MCF 10A (cell line): Measurements from ENCODE around the gene PRIMPOL. TPM values are rescaled to one million over a fixed set of nuclear protein-coding genes. Genes with fewer than 3 reads are reported as not detected.

Source experiments
- BruUV-seq: library from RNA; stranded (reverse); fragments of 400-500 nt; replicated peaks from 2 replicates; lab custom pipeline; 2021; lab: Mats Ljungman, UMichigan
- CTCF ChIA-PET: fragments of 300-600 bp; sonication (Branson Sonifier 250); formaldehyde crosslinking; extraction: SDS; loops from one replicate; lab custom pipeline; 2021; ENCODE audit warnings: antibody characterized with exemption, inconsistent platforms; lab: Yijun Ruan, JAX
- POLR2A ChIA-PET: fragments of 300-600, 350-650 bp; sonication (Branson Sonifier 250); formaldehyde crosslinking; extraction: SDS; loops from one replicate; lab custom pipeline; 2020; ENCODE audit warnings: antibody characterized with exemption, inconsistent platforms; lab: Yijun Ruan, JAX
- DNase-seq: peaks from one replicate; pipeline ENCODE4 v3.0.0-alpha.2; 2018; ENCODE audit not compliant: unreplicated experiment
- H3K27ac Mint-ChIP-seq: one replicate; pipeline ENCODE4 v1.8.0; 2022; ENCODE audit warnings: mild to moderate bottlenecking, low read depth, mixed read lengths; ENCODE audit not compliant: unreplicated experiment
- H3K27me3 Mint-ChIP-seq: one replicate; pipeline ENCODE4 v1.8.0; 2022; ENCODE audit warnings: mixed read lengths; ENCODE audit not compliant: insufficient read depth, unreplicated experiment
- H3K36me3 Mint-ChIP-seq: one replicate; pipeline ENCODE4 v1.8.0; 2022; ENCODE audit warnings: mild to moderate bottlenecking, moderate library complexity, mixed read lengths; ENCODE audit not compliant: insufficient read depth, unreplicated experiment
- H3K4me1 Mint-ChIP-seq: one replicate; pipeline ENCODE4 v1.8.0; 2022; ENCODE audit warnings: mixed read lengths; ENCODE audit not compliant: insufficient read depth, unreplicated experiment
- H3K4me3 Mint-ChIP-seq: one replicate; pipeline ENCODE4 v1.8.0; 2022; ENCODE audit warnings: mild to moderate bottlenecking, moderate library complexity, mixed read lengths; ENCODE audit not compliant: unreplicated experiment
- H3K9me3 Mint-ChIP-seq: one replicate; pipeline ENCODE4 v1.8.0; 2022; ENCODE audit warnings: mixed read lengths; ENCODE audit not compliant: unreplicated experiment
- intact Hi-C: fragments of 100-400 bp; cut with micrococcal nuclease; formaldehyde crosslinking; loops from 2 replicates; pipeline ENCODE4 v1.14.1; 2022
- total RNA-seq: library from RNA; stranded (reverse); gene quantifications from 2 replicates; pipeline ENCODE4 v1.2.3, GENCODE V29; 2022
- TF ChIP-seq, protein P1 (sequence below): fragments of 200-600 bp; IDR thresholded peaks from one replicate; pipeline ENCODE4 v1.8.0; 2022; ENCODE audit warnings: antibody characterized with exemption, mild to moderate bottlenecking; ENCODE audit not compliant: unreplicated experiment

Gene PRIMPOL
- total RNA-seq, 1 experiment from 2014 or later = 19.2 TPM

DNA sequence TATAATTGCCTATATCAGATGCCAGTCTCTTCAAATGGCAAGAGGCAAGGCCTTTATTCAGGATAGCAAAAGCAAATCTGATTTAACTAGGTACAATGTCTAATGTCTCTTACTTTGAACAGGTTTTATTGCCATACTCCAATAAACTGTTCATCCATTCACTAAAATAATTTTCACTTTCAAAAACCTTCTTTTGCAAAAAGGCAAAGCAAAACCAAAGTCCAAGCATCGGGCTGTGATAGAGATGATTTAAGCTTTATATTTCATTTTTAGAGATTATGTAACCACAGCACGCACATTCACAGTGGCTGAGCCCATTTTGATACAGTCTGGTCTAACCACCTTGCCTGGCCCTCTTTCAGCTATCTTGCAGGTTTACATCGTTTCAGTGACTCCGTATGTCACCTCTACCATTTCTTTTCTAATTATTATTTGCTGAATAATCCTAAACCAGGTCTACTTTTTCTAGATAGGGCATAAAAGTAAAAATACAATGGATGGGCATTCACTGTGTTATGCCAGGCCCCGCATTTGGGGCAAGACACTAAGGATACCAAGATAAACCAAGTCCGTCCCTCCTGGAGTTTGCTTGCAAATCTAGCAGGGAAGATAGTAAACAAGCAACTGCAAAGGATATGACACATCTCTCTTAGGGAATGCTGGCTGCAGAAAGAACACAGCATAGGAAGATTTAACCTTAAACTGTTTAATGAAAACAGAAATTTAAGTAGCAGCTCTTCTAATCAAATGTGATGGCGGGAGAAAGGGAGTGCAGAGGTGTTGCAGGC is 2.1 kb upstream of the PRIMPOL start:
- intact Hi-C loops = loop anchor here (2.0 to 10.0 kb wide), 6 partner anchors 41 to 449 kb away; partner anchors contain the start of gene IRF2
- DNase-seq = peak; percentile 16
- BruUV-seq = TSS peak; percentile 26
- peak overlapping the region; percentile 81 for H3K4me3 Mint-ChIP-seq
- POLR2A ChIA-PET = interaction anchor here (0.7 to 4.3 kb wide), 12 partner anchors 36 to 383 kb away, joined by 3 to 53 read pairs (median 4); partner anchors contain the start of gene CENPU
- H3K27ac Mint-ChIP-seq = peak overlapping the region; percentile 78
- H3K4me1 Mint-ChIP-seq = peaks cover 37% of the 10 kb centered on the region
- no peaks in the 10 kb centered on the region for H3K27me3 Mint-ChIP-seq
- CTCF ChIA-PET = interaction anchor here (0.6 to 1.9 kb wide), 4 partner anchors 11 to 398 kb away, joined by 3 to 10 read pairs (median 6); partner anchors contain the start of gene CENPU
- TF ChIP-seq, protein P1, sequence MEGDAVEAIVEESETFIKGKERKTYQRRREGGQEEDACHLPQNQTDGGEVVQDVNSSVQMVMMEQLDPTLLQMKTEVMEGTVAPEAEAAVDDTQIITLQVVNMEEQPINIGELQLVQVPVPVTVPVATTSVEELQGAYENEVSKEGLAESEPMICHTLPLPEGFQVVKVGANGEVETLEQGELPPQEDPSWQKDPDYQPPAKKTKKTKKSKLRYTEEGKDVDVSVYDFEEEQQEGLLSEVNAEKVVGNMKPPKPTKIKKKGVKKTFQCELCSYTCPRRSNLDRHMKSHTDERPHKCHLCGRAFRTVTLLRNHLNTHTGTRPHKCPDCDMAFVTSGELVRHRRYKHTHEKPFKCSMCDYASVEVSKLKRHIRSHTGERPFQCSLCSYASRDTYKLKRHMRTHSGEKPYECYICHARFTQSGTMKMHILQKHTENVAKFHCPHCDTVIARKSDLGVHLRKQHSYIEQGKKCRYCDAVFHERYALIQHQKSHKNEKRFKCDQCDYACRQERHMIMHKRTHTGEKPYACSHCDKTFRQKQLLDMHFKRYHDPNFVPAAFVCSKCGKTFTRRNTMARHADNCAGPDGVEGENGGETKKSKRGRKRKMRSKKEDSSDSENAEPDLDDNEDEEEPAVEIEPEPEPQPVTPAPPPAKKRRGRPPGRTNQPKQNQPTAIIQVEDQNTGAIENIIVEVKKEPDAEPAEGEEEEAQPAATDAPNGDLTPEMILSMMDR = no peak
- no peaks in the 10 kb centered on the region for H3K9me3 Mint-ChIP-seq
- H3K36me3 Mint-ChIP-seq = peaks cover 7% of the 10 kb centered on the region

DNA sequence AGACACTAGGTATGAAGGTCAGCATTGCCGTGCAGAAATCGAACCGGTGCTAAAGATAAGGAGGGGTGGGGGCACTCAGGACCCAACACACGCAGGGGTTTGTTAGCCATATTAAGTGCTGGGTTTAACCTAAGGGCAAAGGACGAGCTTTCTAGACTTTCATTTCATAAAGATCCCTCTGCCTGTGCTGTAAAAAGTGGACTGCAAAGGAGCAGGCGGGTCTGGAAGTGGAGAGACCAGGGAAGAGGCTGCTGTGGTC is 1.6 kb upstream of the PRIMPOL start:
- H3K9me3 Mint-ChIP-seq = no peaks in the 10 kb centered on the region
- peaks cover 37% of the 10 kb centered on the region for H3K4me1 Mint-ChIP-seq
- no peak for DNase-seq
- no TSS peak for BruUV-seq
- H3K36me3 Mint-ChIP-seq = peaks cover 7% of the 10 kb centered on the region
- intact Hi-C loops = loop anchor here (2.0 to 10.0 kb wide), 6 partner anchors 41 to 449 kb away; partner anchors contain the start of gene IRF2
- H3K27ac Mint-ChIP-seq = peak overlapping the region; percentile 78
- TF ChIP-seq, protein P1 = no peak
- H3K27me3 Mint-ChIP-seq = no peaks in the 10 kb centered on the region
- ChIA-PET POLR2A (interaction anchor here (0.7 to 4.3 kb wide), 16 partner anchors 9 to 361 kb away, joined by 3 to 53 read pairs (median 5); partner anchors contain the start of gene CENPU), CTCF (interaction anchor here (0.8 to 1.9 kb wide), 6 partner anchors 11 to 384 kb away, joined by 3 to 10 read pairs (median 5); partner anchors contain the start of gene CENPU)
- H3K4me3 Mint-ChIP-seq = peak overlapping the region; percentile 81

DNA sequence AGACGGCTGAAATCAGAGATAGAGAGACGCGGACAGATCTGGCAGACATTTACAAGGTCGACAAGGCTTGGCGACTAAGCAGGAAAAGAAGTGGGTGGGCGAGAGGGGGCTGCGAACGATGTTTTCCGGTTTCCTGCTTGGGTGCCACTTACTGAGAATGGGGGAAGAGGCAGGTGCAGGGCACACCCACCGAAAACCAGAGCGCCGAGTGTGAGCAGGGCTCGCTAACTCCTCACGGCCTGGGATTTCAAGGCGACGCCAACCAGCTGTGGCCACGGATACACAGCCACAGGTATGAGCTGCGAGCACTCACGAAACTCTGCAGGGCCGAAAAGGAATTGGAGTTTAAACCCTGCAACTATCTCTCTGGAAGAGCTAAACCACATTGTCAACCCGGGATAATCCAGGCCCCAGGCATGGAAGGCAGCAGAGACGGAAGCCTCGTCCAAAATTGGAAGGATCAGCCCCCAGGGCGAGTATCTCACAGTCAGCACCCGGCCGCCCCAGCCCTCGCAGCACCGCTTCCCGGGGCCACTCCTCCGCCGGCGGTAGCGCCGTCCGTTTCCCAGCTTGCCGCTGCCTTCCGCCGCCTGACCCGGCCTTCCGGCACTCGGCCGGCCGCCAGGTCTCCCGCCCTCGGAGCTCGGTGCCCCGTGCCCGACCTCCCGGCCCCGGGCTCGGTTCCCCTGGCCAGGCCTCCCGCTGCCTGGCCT is 1.1 kb upstream of the PRIMPOL start:
- Mint-ChIP-seq H3K9me3 (no peaks in the 10 kb centered on the region), H3K27ac (peak overlapping the region; percentile 78), H3K27me3 (no peaks in the 10 kb centered on the region), H3K4me3 (peak overlapping the region; percentile 81), H3K36me3 (peaks cover 7% of the 10 kb centered on the region), H3K4me1 (peaks cover 37% of the 10 kb centered on the region)
- POLR2A ChIA-PET = interaction anchor here (0.6 to 4.3 kb wide), 22 partner anchors 10 to 723 kb away, joined by 3 to 53 read pairs (median 4); partner anchors contain the start of gene CENPU
- peak; percentile 58 for DNase-seq
- TF ChIP-seq, protein P1 = no peak
- intact Hi-C loops = loop anchor here (1.0 to 10.0 kb wide), 8 partner anchors 40 to 448 kb away; partner anchors contain the start of genes CENPU and IRF2
- BruUV-seq = no TSS peak
- CTCF ChIA-PET = interaction anchor here (0.6 to 1.9 kb wide), 9 partner anchors 14 to 384 kb away, joined by 3 to 10 read pairs (median 4); partner anchors contain the start of gene CENPU
